HEK293 (cell line): ENCODE data around the gene C1orf185.

Experiments used
- SP2 ChIP-seq: fragments of 450-650 bp; formaldehyde crosslinking; IDR thresholded peaks from 2 replicates; pipeline ENCODE4 v1.5.1; 2016; ENCODE audit warnings: missing biosample characterization, missing genetic modification characterization
- ZFP41 ChIP-seq: fragments of 450-650 bp; formaldehyde crosslinking; IDR thresholded peaks from 2 replicates; pipeline ENCODE4 v1.5.1; 2016; ENCODE audit warnings: missing biosample characterization, missing genetic modification characterization, borderline replicate concordance
- ZNF138 ChIP-seq: fragments of 450-650 bp; formaldehyde crosslinking; IDR thresholded peaks from 2 replicates; pipeline ENCODE4 v1.5.1; 2016; ENCODE audit warnings: missing biosample characterization, missing genetic modification characterization, borderline replicate concordance
- ZNF510 ChIP-seq: fragments of 450-650 bp; formaldehyde crosslinking; IDR thresholded peaks from 2 replicates; pipeline ENCODE4 v1.5.1; 2018; ENCODE audit warnings: mild to moderate bottlenecking, missing genetic modification characterization, missing biosample characterization; ENCODE audit not compliant: insufficient replicate concordance
- TF ChIP-seq, protein P1 (sequence below): fragments of 450-650 bp; formaldehyde crosslinking; IDR thresholded peaks from 2 replicates; pipeline ENCODE4 v1.5.1; 2016; ENCODE audit warnings: missing biosample characterization, missing genetic modification characterization
- TF ChIP-seq, protein P2 (sequence below): fragments of 450-650 bp; formaldehyde crosslinking; IDR thresholded peaks from 2 replicates; pipeline ENCODE4 v1.5.1; 2016; ENCODE audit warnings: missing biosample characterization, missing genetic modification characterization

DNA sequence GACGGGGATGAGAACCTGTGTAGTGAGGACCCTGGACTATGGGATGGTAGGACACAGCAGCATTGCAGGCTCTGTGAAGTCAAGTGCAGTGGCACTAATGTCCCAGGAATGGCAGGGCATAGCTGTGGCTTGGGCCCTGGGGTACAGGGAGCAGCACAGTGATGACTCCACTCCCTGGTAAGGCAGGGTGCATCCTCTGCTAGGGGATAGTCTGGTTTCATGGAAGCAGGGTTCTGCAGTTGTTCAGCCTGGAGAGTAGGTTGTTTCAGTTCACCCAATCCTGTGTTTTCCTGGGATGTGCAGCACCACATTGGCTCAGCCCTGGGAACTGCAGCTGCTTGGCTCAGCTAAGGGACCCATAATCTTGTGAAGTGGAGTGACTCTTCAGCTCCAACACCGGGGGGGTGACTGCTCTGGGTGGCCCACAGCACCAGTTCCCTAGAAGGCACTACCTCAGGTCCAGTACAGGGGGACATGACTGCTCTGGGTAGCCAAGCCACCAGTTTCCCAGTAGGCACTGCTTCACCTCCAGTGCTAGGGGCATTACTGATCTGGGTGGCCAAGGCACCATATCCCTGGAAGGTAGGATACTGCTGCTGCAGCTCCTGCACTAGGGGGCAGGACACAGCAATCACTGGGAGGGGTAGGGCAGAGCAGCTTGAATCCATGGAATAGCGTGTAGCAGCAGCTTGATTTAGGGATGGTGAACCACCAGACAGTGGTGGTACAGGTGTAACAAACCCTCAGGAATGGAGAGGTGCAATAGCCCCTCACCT is 15.3 kb upstream of the C1orf185 start:
- TF ChIP-seq ZFP41 (tag by site-specific recombination) (no peak), SP2 (tag by site-specific recombination) (no peak), ZNF510 (tag by site-specific recombination) (no peak), ZNF138 (no peak)
- TF ChIP-seq, protein P1, sequence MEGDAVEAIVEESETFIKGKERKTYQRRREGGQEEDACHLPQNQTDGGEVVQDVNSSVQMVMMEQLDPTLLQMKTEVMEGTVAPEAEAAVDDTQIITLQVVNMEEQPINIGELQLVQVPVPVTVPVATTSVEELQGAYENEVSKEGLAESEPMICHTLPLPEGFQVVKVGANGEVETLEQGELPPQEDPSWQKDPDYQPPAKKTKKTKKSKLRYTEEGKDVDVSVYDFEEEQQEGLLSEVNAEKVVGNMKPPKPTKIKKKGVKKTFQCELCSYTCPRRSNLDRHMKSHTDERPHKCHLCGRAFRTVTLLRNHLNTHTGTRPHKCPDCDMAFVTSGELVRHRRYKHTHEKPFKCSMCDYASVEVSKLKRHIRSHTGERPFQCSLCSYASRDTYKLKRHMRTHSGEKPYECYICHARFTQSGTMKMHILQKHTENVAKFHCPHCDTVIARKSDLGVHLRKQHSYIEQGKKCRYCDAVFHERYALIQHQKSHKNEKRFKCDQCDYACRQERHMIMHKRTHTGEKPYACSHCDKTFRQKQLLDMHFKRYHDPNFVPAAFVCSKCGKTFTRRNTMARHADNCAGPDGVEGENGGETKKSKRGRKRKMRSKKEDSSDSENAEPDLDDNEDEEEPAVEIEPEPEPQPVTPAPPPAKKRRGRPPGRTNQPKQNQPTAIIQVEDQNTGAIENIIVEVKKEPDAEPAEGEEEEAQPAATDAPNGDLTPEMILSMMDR = no peak
- TF ChIP-seq, protein P2, sequence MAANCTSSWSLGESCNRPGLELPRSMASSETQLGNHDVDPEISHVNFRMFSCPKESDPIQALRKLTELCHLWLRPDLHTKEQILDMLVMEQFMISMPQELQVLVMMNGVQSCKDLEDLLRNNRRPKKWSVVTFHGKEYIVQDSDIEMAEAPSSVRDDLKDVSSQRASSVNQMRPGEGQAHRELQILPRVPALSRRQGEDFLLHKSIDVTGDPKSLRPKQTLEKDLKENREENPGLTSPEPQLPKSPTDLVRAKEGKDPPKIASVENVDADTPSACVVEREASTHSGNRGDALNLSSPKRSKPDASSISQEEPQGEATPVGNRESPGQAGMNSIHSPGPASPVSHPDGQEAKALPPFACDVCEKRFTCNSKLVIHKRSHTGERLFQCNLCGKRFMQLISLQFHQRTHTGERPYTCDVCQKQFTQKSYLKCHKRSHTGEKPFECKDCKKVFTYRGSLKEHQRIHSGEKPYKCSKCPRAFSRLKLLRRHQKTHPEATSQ (tag by site-specific recombination) = no peak
